ENCODE data around the gene MRGPRG. TPM values are rescaled to one million over a fixed set of nuclear protein-coding genes. Genes with fewer than 3 reads are reported as not detected.

The MRGPRG gene
- total RNA-seq, 1 experiment from 2014 or later = not detected

DNA sequence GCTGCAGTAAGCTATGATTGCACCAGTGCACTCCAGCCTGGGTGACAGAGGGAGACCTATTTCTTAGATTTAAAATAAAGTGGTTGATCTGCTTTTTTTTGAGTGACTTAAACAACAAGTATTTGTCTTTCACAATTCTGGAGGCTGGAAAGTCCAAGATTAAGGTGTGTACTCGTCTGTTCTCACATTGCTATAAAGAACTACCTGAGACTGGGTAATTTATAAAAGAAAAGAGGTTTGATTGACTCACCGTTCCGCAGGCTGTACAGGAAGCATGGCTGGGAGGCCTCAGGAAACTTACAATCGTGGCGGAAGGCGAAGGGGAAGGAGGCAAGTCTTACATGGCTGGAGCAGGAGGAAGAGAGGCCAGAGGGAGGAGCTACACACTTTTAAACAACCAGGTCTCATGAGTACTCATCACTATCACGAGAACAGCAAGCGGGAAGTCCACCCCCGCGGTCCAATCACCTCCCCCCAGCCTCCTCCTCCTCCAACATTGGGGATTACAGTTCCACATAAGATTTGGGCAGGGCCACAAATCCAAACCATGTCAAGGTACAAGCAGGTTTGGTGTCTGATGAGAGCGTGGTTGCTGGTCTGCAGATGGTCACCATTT, 33.8 kb downstream of the MRGPRG start:
- BruUV-seq (replicated peaks) = no TSS peak
- H3K4me2 ChIP-seq (ENCODE audit: low read length) = no peak overlapping the region
- no peak for TF ChIP-seq RAD21 (IDR thresholded peaks at IDR 0.05; ENCODE audit: low read depth)
- TF ChIP-seq YY1 (IDR thresholded peaks at IDR 0.05; ENCODE audit: extremely low read depth, insufficient replicate concordance, low read depth, low read length) = no peak
- TF ChIP-seq, protein P1, sequence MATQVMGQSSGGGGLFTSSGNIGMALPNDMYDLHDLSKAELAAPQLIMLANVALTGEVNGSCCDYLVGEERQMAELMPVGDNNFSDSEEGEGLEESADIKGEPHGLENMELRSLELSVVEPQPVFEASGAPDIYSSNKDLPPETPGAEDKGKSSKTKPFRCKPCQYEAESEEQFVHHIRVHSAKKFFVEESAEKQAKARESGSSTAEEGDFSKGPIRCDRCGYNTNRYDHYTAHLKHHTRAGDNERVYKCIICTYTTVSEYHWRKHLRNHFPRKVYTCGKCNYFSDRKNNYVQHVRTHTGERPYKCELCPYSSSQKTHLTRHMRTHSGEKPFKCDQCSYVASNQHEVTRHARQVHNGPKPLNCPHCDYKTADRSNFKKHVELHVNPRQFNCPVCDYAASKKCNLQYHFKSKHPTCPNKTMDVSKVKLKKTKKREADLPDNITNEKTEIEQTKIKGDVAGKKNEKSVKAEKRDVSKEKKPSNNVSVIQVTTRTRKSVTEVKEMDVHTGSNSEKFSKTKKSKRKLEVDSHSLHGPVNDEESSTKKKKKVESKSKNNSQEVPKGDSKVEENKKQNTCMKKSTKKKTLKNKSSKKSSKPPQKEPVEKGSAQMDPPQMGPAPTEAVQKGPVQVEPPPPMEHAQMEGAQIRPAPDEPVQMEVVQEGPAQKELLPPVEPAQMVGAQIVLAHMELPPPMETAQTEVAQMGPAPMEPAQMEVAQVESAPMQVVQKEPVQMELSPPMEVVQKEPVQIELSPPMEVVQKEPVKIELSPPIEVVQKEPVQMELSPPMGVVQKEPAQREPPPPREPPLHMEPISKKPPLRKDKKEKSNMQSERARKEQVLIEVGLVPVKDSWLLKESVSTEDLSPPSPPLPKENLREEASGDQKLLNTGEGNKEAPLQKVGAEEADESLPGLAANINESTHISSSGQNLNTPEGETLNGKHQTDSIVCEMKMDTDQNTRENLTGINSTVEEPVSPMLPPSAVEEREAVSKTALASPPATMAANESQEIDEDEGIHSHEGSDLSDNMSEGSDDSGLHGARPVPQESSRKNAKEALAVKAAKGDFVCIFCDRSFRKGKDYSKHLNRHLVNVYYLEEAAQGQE (IDR thresholded peaks at IDR 0.05; ENCODE audit: low read depth) = no peak
- TF ChIP-seq FOSL1 (IDR thresholded peaks at IDR 0.05; ENCODE audit: low read depth) = no peak
- TF ChIP-seq EZH2 (IDR thresholded peaks at IDR 0.05) = no peak
- TF ChIP-seq ZNF274 (IDR thresholded peaks at IDR 0.05; ENCODE audit: low read depth, low read length) = no peak
- TF ChIP-seq EZH2phosphoT487 (IDR thresholded peaks at IDR 0.05; ENCODE audit: borderline replicate concordance) = no peak
- no peak for TF ChIP-seq ELF1 (IDR thresholded peaks at IDR 0.05; ENCODE audit: borderline replicate concordance, low read depth)
- TF ChIP-seq SP1 (IDR thresholded peaks at IDR 0.05; ENCODE audit: low read depth) = no peak
- no peak for TF ChIP-seq ATF3 (IDR thresholded peaks at IDR 0.05)
- ChIA-PET POLR2A (no interaction called here), RAD21 (ENCODE audit: low non-redundant PET in 1 of 2, low total read pairs in 2 of 2, uncharacterized antibody in 2 of 2, unreplicated experiment in 2 of 2) (no interaction called here), CTCF (no interaction called here)
- H3K4me3 ChIP-seq (replicated peaks in 1 of 2; ENCODE audit: low read depth in 1 of 2, low read length in 2 of 2) = no peak overlapping the region
- no peak for DNase-seq (ENCODE audit: low read depth, low spot score)
- H3K9me3 ChIP-seq (ENCODE audit: control insufficient read depth in 1 of 2, insufficient read depth in 1 of 2, low read depth in 1 of 2, low read length in 2 of 2) = no peaks in the 10 kb centered on the region
- no peaks in the 10 kb centered on the region for H3K9me2 ChIP-seq (ENCODE audit: insufficient read depth)
- no peak for ATAC-seq
- H3K36me3 ChIP-seq (ENCODE audit: control insufficient read depth in 1 of 2, insufficient read depth in 2 of 2, low read length in 2 of 2) = no peaks in the 10 kb centered on the region
- no peaks in the 10 kb centered on the region for H4K20me1 ChIP-seq (ENCODE audit: insufficient read depth)
- no peaks in the 10 kb centered on the region for H3K27me3 ChIP-seq (ENCODE audit: insufficient read depth, low read length)
- no peaks in the 10 kb centered on the region for H3K79me2 ChIP-seq (ENCODE audit: insufficient read depth, low read length)
- intact Hi-C loops (cut with micrococcal nuclease) = no loop called here
- H3K4me1 ChIP-seq (ENCODE audit: control insufficient read depth in 1 of 2, insufficient read depth in 2 of 2, low read length in 2 of 2) = no peaks in the 10 kb centered on the region
- H3K27ac ChIP-seq (ENCODE audit: low read depth, low read length) = no peak overlapping the region
- H2AFZ ChIP-seq (ENCODE audit: low read depth, low read length, poor library complexity, severe bottlenecking) = no peak overlapping the region
- no peak overlapping the region for H3K9ac ChIP-seq (ENCODE audit: low read length)

Data from HCT116 (cell line).